WERI-Rb-1 (cell line): Measurements from ENCODE around the gene SEMA7A.

Source experiments
- DNase-seq: peaks from one replicate; pipeline ENCODE4 v3.0.0-alpha.2; 2020
- H3K27ac ChIP-seq: fragments of 250-450 bp; sonication (Bioruptor Pico); 2 replicates; pipeline ENCODE4 v1.5.1; 2020; ENCODE audit warnings: mild to moderate bottlenecking, moderate library complexity
- H3K27me3 ChIP-seq: fragments of 250-450 bp; sonication (Bioruptor Pico); 2 replicates; pipeline ENCODE4 v1.5.1; 2021; ENCODE audit warnings: mild to moderate bottlenecking, low read depth, moderate library complexity; ENCODE audit not compliant: insufficient read depth, severe bottlenecking
- H3K36me3 ChIP-seq: fragments of 250-450 bp; sonication (Bioruptor Pico); 2 replicates; pipeline ENCODE4 v1.5.1; 2020; ENCODE audit warnings: mild to moderate bottlenecking, moderate library complexity
- H3K4me3 ChIP-seq: 2 replicates; pipeline ENCODE4 v1.5.1; 2011; ENCODE audit warnings: low read depth, mild to moderate bottlenecking, control low read depth, low read length
- H3K9me3 ChIP-seq: fragments of 250-450 bp; sonication (Bioruptor Pico); 2 replicates; pipeline ENCODE4 v1.5.1; 2021; ENCODE audit warnings: mild to moderate bottlenecking, moderate library complexity; ENCODE audit not compliant: severe bottlenecking
- CTCF ChIP-seq: IDR thresholded peaks from 2 replicates; pipeline ENCODE4 v1.5.1; 2011; ENCODE audit warnings: low read depth, mild to moderate bottlenecking, control low read depth, inconsistent platforms, low read length

Gene SEMA7A

GRCh38 chr15:74415966-74416916, 17.5 kb downstream of the SEMA7A start:
- peaks cover 43% of the 10 kb centered on the region for H3K36me3 ChIP-seq
- H3K4me3 ChIP-seq, result no peak overlapping the region
- no peak for DNase-seq
- TF ChIP-seq CTCF, result no peak
- no peaks in the 10 kb centered on the region for H3K27me3 ChIP-seq
- H3K27ac ChIP-seq, result no peak overlapping the region
- no peaks in the 10 kb centered on the region for H3K9me3 ChIP-seq

GRCh38 chr15:74414603-74415338, 19.0 kb downstream of the SEMA7A start:
- Histone ChIP-seq H3K9me3 (no peaks in the 10 kb centered on the region), H3K36me3 (peaks cover 49% of the 10 kb centered on the region), H3K27ac (no peak overlapping the region), H3K4me3 (no peak overlapping the region), H3K27me3 (no peaks in the 10 kb centered on the region)
- TF ChIP-seq CTCF, result no peak
- no peak for DNase-seq

- Histone ChIP-seq H3K4me3 (no peak overlapping the region), H3K27me3 (no peaks in the 10 kb centered on the region), H3K36me3 (peaks cover 49% of the 10 kb centered on the region), H3K9me3 (no peaks in the 10 kb centered on the region), H3K27ac (no peak overlapping the region)
- no peak for TF ChIP-seq CTCF
- DNase-seq, result no peak
These were observed 19.6 kb downstream of the SEMA7A start for GRCh38 chr15:74414081-74414580.

- Histone ChIP-seq H3K27me3 (no peaks in the 10 kb centered on the region), H3K9me3 (no peaks in the 10 kb centered on the region), H3K36me3 (peaks cover 49% of the 10 kb centered on the region), H3K27ac (no peak overlapping the region), H3K4me3 (no peak overlapping the region)
- no peak for DNase-seq
- TF ChIP-seq CTCF, result no peak
These were observed 20.2 kb downstream of the SEMA7A start for GRCh38 chr15:74413350-74414080.

- Histone ChIP-seq H3K36me3 (peaks cover 43% of the 10 kb centered on the region), H3K27me3 (no peaks in the 10 kb centered on the region), H3K9me3 (no peaks in the 10 kb centered on the region), H3K27ac (no peak overlapping the region), H3K4me3 (no peak overlapping the region)
- no peak for DNase-seq
- no peak for TF ChIP-seq CTCF
These were observed 21.6 kb downstream of the SEMA7A start for GRCh38 chr15:74412159-74412558.
